ENCODE measurements around the gene HK1.

GRCh38 chr10:69383558-69383957, 105.3 kb downstream of the HK1 start:
- TF ChIP-seq, protein P1, sequence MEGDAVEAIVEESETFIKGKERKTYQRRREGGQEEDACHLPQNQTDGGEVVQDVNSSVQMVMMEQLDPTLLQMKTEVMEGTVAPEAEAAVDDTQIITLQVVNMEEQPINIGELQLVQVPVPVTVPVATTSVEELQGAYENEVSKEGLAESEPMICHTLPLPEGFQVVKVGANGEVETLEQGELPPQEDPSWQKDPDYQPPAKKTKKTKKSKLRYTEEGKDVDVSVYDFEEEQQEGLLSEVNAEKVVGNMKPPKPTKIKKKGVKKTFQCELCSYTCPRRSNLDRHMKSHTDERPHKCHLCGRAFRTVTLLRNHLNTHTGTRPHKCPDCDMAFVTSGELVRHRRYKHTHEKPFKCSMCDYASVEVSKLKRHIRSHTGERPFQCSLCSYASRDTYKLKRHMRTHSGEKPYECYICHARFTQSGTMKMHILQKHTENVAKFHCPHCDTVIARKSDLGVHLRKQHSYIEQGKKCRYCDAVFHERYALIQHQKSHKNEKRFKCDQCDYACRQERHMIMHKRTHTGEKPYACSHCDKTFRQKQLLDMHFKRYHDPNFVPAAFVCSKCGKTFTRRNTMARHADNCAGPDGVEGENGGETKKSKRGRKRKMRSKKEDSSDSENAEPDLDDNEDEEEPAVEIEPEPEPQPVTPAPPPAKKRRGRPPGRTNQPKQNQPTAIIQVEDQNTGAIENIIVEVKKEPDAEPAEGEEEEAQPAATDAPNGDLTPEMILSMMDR (IDR thresholded peaks at IDR 0.05; ENCODE audit: poor library complexity): peak; percentile 8
- no peak for TF ChIP-seq EZH2 (IDR thresholded peaks at IDR 0.05; ENCODE audit: borderline replicate concordance)

Data from hepatocyte (in vitro differentiated cells).